ENCODE results near the gene HNRNPAB.
"Not testable (repeated sequence)": the region's sequence is repeated elsewhere in the genome, so short reads cannot be mapped to it uniquely, and the experiment has no call there.

The HNRNPAB gene

DNA sequence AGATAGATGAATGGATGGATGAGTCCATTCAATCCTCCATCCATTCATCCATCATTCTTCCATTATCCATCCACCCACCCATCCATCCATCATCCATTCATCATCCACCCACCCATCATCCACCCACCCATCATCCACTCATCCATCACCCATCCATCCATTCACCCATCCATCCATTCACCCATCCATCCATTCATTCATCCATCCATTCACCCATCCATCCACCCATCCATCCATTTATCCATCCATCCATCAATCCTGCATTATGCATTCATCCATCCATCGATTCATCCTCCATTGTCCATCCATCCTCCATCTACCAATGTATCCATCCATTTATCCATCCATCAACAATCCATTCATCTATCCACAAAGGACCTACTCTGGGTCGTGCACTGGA, 41.1 kb downstream of the HNRNPAB start:
- no peak for DNase-seq (ENCODE audit: low spot score)

DNA sequence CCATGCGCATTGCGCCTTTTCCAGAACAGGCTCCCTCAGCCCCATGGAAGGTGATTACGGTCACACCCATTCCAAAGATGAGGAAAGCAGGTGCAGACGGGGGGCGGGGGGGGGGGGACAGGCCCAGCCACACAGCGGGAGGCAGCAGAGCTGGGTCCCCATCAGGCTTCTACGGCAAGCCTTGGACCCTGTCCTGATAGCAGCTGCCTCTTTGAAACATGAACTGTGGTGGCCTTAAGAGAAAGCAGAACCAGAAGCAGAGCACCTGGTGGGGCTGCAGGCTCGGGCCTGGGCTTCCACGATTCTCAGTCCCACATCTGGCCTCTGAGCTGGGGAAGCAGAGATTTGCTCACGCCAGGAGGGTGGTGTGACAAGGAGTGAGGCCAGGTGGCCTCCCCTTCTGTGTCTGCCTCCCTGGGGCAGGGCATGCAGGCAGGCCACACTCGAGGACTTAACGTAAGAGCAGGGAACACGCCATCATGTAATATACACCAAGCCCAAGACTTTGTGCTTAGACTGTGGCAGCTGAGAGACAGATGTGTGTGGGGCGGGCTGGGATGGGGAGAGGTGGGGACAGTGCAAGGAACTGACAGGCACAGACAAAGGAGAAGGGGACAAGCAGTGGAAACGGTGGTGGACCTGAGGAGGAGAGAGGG, 42.4 kb downstream of the HNRNPAB start:
- no peak for DNase-seq (ENCODE audit: low spot score)

DNA sequence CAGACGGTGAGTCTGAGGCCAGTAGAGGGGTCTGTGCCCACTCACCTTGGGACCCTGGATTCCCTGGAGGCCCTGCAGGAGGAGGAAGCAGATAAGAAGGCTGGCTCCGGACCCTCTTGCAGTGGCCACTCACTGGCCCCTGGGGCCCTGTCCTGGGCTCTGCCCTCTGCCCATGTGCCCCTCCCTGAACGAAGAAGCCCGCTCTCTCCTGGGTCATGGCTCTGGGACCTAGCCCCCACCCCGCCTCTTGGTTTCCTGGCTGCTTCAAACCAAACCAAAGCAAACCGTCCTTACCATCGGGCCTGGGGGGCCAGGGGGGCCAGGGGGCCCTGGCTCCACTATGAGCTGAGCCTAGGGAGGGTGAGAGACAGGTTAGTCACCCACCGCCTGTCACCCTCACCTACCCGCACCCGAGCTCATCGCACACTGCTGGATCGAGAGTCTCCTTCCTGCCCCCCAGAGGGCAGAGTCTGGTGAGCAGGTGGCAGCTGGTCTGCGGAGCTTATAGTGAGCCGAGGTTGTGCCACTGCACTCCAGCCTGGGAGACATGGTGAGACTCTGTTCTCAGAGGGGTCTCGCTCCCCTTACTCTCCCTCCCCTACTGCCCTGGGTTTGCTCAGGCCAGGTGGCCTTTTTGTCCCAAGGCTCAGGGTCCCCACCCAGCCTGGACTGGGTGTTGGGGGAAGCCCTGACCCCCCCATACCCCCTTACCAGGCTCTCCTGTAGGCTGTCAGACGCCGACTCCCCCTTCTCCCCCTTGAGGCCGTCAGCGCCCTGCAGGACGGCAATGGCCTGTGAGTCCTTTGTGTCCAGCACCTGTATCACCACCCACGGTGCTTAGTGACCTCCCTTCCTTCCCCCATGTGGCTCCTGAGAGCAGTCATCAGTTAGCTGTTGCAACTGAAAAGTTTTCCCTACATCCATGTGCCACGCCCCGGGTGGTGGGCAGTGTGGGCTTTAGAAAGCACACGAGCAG, 43.4 kb downstream of the HNRNPAB start:
- no peak for DNase-seq (ENCODE audit: low spot score)

DNA sequence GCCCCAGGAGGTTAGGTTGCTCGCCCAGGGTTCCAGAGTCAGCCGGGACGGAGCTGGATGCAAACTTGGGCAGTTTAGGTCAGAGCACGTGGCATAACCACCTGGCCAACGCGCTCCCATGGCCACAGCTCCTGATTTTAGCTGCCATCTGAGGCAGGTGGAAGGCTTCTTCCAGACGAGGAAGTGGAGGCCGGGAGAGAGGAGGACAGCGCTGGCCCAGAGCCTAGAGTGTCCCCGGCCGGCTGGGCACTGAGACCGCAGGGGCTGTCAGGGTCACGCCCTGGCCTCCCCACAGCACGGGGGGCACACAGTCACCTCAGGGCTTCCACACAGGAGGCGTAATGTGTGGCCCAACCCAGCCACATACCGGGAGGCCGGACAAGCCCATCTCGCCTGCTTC, 44.4 kb downstream of the HNRNPAB start:
- no peak for DNase-seq (ENCODE audit: low spot score)

DNA sequence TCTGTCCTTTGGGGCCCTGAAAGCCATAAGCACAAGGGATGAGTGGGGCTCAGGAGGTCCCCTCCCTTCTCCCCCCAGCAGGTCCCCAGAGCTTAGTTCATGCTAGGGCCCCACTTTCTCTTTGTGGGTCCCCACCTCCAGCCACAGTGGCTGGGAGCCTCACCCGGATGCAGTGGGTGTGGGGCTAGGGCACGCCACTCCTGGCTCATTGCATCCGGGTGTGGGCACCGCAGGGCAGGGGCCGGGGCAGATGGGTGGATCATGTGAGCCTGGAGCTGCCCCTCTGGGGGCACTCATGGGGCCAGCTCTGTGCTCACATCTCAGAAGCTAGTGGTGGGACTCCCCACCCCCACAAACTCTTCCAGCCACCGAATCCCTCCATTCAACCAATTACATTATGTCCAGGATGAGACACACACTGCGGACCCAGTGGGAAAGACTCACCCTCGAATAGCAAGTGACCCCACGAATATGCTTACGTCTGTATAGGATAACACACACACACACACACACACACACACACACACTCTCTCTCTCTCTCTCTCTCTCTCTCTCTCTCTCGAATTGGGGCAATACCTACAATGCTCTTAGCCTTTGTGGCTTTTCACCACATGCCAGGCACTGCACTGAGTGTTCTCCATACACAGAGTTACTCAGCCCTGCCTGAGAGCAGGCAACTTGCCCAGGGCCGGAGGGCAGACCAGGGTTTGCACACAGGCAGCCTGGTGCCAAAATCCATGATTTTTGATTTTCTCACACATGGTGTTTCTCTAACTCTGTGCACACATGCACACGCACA, 45.1 kb downstream of the HNRNPAB start:
- no peak for DNase-seq (ENCODE audit: low spot score)

DNA sequence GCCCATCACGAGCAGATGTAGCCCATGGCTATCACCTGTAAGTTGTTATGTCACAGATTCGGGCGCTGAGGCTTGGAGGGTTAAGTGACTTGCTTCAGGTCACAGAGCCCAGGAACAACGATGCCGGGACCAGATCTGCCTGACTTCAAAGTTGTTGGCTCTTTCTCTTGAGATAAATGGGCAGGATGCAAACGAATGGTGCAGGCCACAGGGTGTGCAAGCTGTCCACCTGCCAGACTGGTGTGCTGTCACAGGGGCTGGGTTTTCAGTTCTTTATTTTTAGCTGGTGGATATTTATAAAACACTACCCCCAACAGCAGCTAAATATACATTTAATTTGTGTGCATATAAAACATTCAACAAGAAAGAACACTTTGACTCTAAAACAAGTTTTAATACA, 45.9 kb downstream of the HNRNPAB start:
- no peak for DNase-seq (ENCODE audit: low spot score)

DNA sequence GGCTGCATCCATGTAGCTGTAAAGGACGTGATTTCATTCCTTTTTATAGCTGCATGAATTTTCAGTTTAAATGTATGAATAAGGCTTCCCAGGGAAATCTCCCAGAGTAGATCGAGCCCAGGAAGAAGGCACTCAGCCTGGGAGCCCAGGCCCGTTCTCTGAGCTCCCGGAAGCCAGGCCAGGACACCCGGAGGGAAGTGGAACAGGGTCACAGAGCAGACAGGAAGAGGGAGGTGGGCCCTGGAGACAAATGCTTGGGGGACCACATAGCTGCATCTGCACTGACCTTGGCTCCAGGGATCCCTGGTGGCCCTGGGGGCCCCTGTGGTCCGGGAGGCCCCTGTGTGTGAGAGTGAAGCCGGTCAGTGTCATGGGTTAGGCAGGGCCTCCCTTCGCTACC, 47.9 kb downstream of the HNRNPAB start:
- DNase-seq (ENCODE audit: low spot score): no peak

DNA sequence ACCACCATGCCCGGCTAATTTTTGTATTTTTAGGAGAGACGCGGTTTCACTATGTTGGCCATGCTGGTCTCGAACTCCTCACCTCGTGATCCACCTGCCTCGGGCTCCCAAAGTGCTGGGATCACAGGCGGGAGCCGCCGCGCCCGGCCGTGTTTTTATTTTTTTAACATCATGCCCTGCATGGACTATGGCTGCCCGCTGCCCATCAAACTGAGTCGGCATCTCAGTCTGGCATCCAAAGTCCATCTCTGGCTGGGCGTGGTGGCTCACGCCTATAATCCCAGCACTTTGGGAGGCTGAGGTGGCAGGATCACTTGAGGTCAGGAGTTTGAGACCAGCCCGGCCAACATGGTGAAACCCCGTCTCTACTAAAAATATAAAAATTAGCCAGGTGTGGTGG, 49.3 kb downstream of the HNRNPAB start:
- DNase-seq (ENCODE audit: low spot score): not testable (repeated sequence)

DNA sequence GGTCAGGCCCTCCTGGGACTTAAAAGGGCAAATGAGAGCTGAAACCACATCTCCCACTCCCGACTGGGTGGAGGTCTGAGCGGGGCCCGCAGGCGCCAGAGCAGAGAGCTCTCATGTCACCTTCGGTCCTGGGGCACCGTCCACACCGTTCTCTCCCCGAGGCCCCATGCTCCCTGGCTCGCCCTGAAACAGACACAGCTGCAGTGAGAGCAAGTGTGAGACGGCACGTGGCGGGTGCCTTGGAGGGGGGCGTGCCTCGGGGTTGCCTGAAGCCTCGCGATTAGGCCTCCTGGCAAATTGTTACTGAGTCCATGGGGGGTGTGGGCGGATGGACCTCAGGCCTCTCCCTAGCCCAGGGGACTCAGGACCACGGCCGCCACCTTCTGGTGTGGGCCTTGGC, 52.4 kb downstream of the HNRNPAB start:
- DNase-seq (ENCODE audit: low spot score): no peak

DNA sequence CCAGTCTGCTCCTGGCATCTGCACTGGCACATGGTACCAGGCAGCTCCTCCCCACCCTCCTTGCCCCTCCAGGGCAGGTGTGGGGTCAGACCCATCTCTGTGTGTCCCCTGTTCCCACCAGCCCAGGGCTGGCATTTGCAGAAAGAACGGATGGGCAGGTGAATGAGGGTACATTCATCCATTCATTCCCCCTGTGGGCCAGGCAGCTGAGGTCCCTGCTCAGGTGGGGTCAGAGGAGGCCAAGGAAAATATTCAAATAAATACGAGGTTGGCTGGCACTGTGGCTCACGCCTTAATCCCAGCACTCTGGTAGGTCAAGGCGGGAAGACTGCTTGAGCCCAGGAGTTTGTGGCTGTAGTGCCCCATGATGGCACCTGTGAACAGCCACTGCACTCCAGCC, 53.3 kb downstream of the HNRNPAB start:
- DNase-seq (ENCODE audit: low spot score): no peak

DNA sequence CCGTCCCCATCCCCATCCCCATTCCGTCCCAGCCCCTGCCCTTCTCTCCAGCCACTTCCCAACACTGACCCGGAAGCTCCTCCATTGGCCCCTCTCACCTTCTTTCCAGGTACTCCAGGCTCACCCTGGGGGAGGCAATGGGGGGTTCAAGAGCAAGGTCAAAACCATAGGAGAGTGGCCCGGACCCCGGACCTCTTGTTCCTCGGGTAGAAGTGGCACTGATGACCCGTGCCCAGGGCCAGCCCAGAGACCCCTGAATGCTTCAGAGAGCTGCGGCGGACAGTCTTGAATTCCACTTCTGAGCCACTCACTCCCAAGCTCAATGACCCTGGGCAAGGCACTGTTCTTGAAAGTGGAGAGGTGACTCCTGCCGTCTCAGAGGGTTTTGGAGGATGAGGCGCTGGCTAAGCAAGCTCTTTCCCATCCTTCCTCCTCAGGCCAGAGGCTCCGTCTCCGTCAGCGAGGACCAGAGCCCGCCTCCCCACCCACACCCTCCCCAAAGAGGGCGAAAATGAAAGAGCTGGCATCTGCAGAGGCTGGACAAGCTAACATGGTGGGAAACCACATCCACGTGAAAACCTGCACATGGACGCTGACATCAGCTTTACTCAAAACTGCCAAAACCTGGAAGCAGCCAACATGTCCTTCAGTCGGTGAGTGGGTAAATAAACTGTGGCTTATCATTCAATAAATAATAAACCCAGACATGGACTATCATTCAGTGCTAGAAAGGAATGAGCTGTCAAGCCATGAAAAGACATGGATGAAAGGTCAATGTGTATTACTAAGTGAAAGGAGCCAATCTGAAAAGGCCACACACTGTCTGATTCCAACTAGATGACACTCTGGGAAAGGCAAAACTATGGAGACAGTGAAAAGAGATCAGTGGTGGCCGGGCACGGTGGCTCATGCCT, 55.5 kb downstream of the HNRNPAB start:
- DNase-seq (ENCODE audit: low spot score): no peak

Measured in hematopoietic multipotent progenitor cell treated with erythropoietin and hydrocortisone succinate and interleukin-3 and kit ligand, for 17 days (in vitro differentiated cells).